ENCODE measurements around the gene ABHD3. TPM values are rescaled to one million over a fixed set of nuclear protein-coding genes. Genes with fewer than 3 reads are reported as not detected.
"Not testable (repeated sequence)": the region's sequence is repeated elsewhere in the genome, so short reads cannot be mapped to it uniquely, and the experiment has no call there.

The ABHD3 gene
- total RNA-seq, 1 donor from 2014 or later, result 1.4 TPM

- DNase-seq (ENCODE audit: low read depth), result no peak
These were observed 1.2 kb downstream of the ABHD3 start for GRCh38 chr18:21703241-21703820.

- DNase-seq (ENCODE audit: low read depth), result no peak
These were observed 2.0 kb downstream of the ABHD3 start for GRCh38 chr18:21702602-21703001.

- no peak for DNase-seq (ENCODE audit: low read depth)
These were observed 3.0 kb downstream of the ABHD3 start for GRCh38 chr18:21701621-21702020.

GRCh38 chr18:21700528-21701075 lies 4.0 kb downstream of the ABHD3 start:
- DNase-seq (ENCODE audit: low read depth), result no peak

GRCh38 chr18:21693322-21693721 lies 11.3 kb downstream of the ABHD3 start:
- no peak for DNase-seq (ENCODE audit: low read depth)

- DNase-seq (ENCODE audit: low read depth), result no peak
These were observed 14.8 kb downstream of the ABHD3 start for GRCh38 chr18:21689736-21690135.

GRCh38 chr18:21686282-21687105 lies 18.1 kb downstream of the ABHD3 start:
- no peak for DNase-seq (ENCODE audit: low read depth)

GRCh38 chr18:21685556-21685981 lies 19.0 kb downstream of the ABHD3 start:
- DNase-seq (ENCODE audit: low read depth), result not testable (repeated sequence)

- DNase-seq (ENCODE audit: low read depth), result no peak
These were observed 19.8 kb downstream of the ABHD3 start for GRCh38 chr18:21684731-21685130.

- DNase-seq (ENCODE audit: low read depth), result no peak
These were observed 22.1 kb downstream of the ABHD3 start for GRCh38 chr18:21682371-21683051.

- no peak for DNase-seq (ENCODE audit: low read depth)
These were observed 24.4 kb downstream of the ABHD3 start for GRCh38 chr18:21680161-21680560.

- no peak for DNase-seq (ENCODE audit: low read depth)
These were observed 25.7 kb downstream of the ABHD3 start for GRCh38 chr18:21678859-21679258.

GRCh38 chr18:21675354-21675753 lies 29.2 kb downstream of the ABHD3 start:
- not testable (repeated sequence) for DNase-seq (ENCODE audit: low read depth)

- peak; percentile 28 for DNase-seq (ENCODE audit: low read depth)
These were observed 31.9 kb downstream of the ABHD3 start for GRCh38 chr18:21672521-21673267.

- peak; percentile 41 for DNase-seq (ENCODE audit: low read depth)
These were observed 34.8 kb downstream of the ABHD3 start for GRCh38 chr18:21669736-21670285.

- no peak for DNase-seq (ENCODE audit: low read depth)
These were observed 40.5 kb downstream of the ABHD3 start for GRCh38 chr18:21664069-21664468.

- no peak for DNase-seq (ENCODE audit: low read depth)
These were observed 41.0 kb downstream of the ABHD3 start for GRCh38 chr18:21663578-21663977.

GRCh38 chr18:21662581-21662980 lies 42.0 kb downstream of the ABHD3 start:
- DNase-seq (ENCODE audit: low read depth), result no peak

- no peak for DNase-seq (ENCODE audit: low read depth)
These were observed 44.5 kb downstream of the ABHD3 start for GRCh38 chr18:21660078-21660477.

- peak; percentile 8 for DNase-seq (ENCODE audit: low read depth)
These were observed 48.2 kb downstream of the ABHD3 start for GRCh38 chr18:21656402-21656801.

- DNase-seq (ENCODE audit: low read depth), result no peak
These were observed 51.2 kb downstream of the ABHD3 start for GRCh38 chr18:21653361-21653760.

Measured in myocyte (in vitro differentiated cells).